SK-N-SH (cell line): ENCODE results near the gene LILRB3. TPM values are rescaled to one million over a fixed set of nuclear protein-coding genes. Genes with fewer than 3 reads are reported as not detected.

Experiments
- CTCF ChIA-PET: fragments of 300-600, 350-600 bp; formaldehyde crosslinking; extraction: SDS; loops from one replicate; lab custom pipeline; 2021; lab: Yijun Ruan, JAX
- POLR2A ChIA-PET: fragments of 350-600 bp; sonication (Branson Sonifier 250); formaldehyde crosslinking; extraction: SDS; loops from one replicate; lab custom pipeline; 2020; ENCODE audit warnings: antibody characterized with exemption, inconsistent platforms; lab: Yijun Ruan, JAX
- DNase-seq: peaks from one replicate; pipeline ENCODE4 v3.0.0; 2012
- H2AFZ ChIP-seq: fragments of 200-600 bp; sonication (generic); 2 replicates; pipeline ENCODE4 v1.8.1; 2016; ENCODE audit warnings: antibody characterized with exemption, mild to moderate bottlenecking, low read depth
- H3F3A ChIP-seq: fragments of 200-600 bp; sonication (generic); replicated peaks from 2 replicates; pipeline ENCODE3; 2016; ENCODE audit warnings: antibody characterized with exemption, mild to moderate bottlenecking; ENCODE audit not compliant: insufficient read depth
- H3K27ac ChIP-seq, 2 experiments: fragments of 200-500 bp in 1 of 2; fragments of 200-600 bp in 1 of 2; sonication (Bioruptor generic) in 1 of 2; sonication (generic), shearing (Covaris generic) in 1 of 2; 2 replicates each; pipeline versions ENCODE4 v1.5.1 to v1.6.1; 2014 to 2016; ENCODE audit warnings: low read depth in 2 of 2, inconsistent platforms in 1 of 2, low read length in 1 of 2, mild to moderate bottlenecking in 1 of 2, mixed read lengths in 1 of 2
- H3K27me3 ChIP-seq: fragments of 200-600 bp; sonication (generic), shearing (Covaris generic); 2 replicates; pipeline ENCODE4 v1.6.1; 2016; ENCODE audit warnings: mixed run types; ENCODE audit not compliant: insufficient read depth
- H3K36me3 ChIP-seq, 2 experiments: fragments of 200-500 bp in 1 of 2; fragments of 200-600 bp in 1 of 2; sonication (Bioruptor generic) in 1 of 2; sonication (generic) in 1 of 2; replicated peaks in 1 of 2; 2 replicates each; pipeline versions ENCODE3 to v1.5.1; 2014 to 2016; ENCODE audit warnings: low read length in 1 of 2, mild to moderate bottlenecking in 1 of 2; ENCODE audit not compliant: insufficient read depth in 2 of 2, control insufficient read depth in 1 of 2
- H3K4me1 ChIP-seq, 2 experiments: fragments of 200-500 bp in 1 of 2; fragments of 200-600 bp in 1 of 2; sonication (Bioruptor generic) in 1 of 2; sonication (generic), shearing (Covaris generic) in 1 of 2; 2 replicates each; pipeline versions ENCODE4 v1.5.1 to v1.6.1; 2014 to 2016; ENCODE audit warnings: low read depth in 1 of 2, low read length in 1 of 2, mixed run types in 1 of 2; ENCODE audit not compliant: insufficient read depth in 2 of 2, control insufficient read depth in 1 of 2
- H3K4me2 ChIP-seq: fragments of 200-600 bp; sonication (generic), shearing (Covaris generic); 2 replicates; pipeline ENCODE4 v1.6.1; 2017; ENCODE audit warnings: mixed run types
- H3K4me3 ChIP-seq, 2 experiments: fragments of 200-500 bp in 1 of 2; fragments of 200-600 bp in 1 of 2; sonication (Bioruptor generic) in 1 of 2; sonication (generic), shearing (Covaris generic) in 1 of 2; 2 replicates each; pipeline versions ENCODE4 v1.5.1 to v1.8.1; 2014 to 2016; ENCODE audit warnings: low read depth in 2 of 2, inconsistent platforms in 1 of 2, low read length in 1 of 2, mild to moderate bottlenecking in 1 of 2, mixed read lengths in 1 of 2, moderate library complexity in 1 of 2
- H3K79me2 ChIP-seq: fragments of 200-600 bp; sonication (generic); 2 replicates; pipeline ENCODE4 v1.8.1; 2017; ENCODE audit warnings: mild to moderate bottlenecking; ENCODE audit not compliant: insufficient read depth
- H3K9ac ChIP-seq: fragments of 200-600 bp; sonication (generic); 2 replicates; pipeline ENCODE4 v1.6.1; 2017; ENCODE audit warnings: mixed run types
- H3K9me2 ChIP-seq: fragments of 200-600 bp; sonication (generic); 2 replicates; pipeline ENCODE4 v1.6.1; 2017; ENCODE audit warnings: mixed run types
- H3K9me3 ChIP-seq: fragments of 200-600 bp; sonication (generic); 2 replicates; pipeline ENCODE4 v1.6.1; 2017; ENCODE audit warnings: mixed run types, mild to moderate bottlenecking, moderate library complexity
- H4K20me1 ChIP-seq: fragments of 200-600 bp; sonication (generic); 2 replicates; pipeline ENCODE4 v1.6.1; 2017; ENCODE audit warnings: mild to moderate bottlenecking, mixed run types; ENCODE audit not compliant: insufficient read depth
- EZH2phosphoT487 ChIP-seq: fragments of 200-600 bp; sonication (generic); IDR thresholded peaks from 2 replicates; pipeline ENCODE4 v1.6.1; 2017; ENCODE audit warnings: low read depth, mixed run types, mild to moderate bottlenecking, antibody characterized with exemption, moderate library complexity, borderline replicate concordance
- FOSL2 ChIP-seq: IDR thresholded peaks from 2 replicates; pipeline ENCODE4 v1.4.0; 2012; ENCODE audit warnings: low read depth, mild to moderate bottlenecking, moderate library complexity, borderline replicate concordance
- FOXJ3 ChIP-seq: sonication (generic); formaldehyde crosslinking; IDR thresholded peaks from 2 replicates; pipeline ENCODE4 v1.5.1; 2020; ENCODE audit warnings: mild to moderate bottlenecking, missing genetic modification reagents
- IRF3 ChIP-seq: fragments of 150-350 bp; IDR thresholded peaks from 2 replicates; pipeline ENCODE4 v1.6.1; 2016; ENCODE audit warnings: mild to moderate bottlenecking, low read depth, low read length
- JUND ChIP-seq: IDR thresholded peaks from 2 replicates; pipeline ENCODE4 v1.4.0; 2012
- MEF2A ChIP-seq: IDR thresholded peaks from 2 replicates; pipeline ENCODE4 v1.4.0; 2012; ENCODE audit warnings: low read depth, borderline replicate concordance
- MXI1 ChIP-seq: IDR thresholded peaks from 2 replicates; pipeline ENCODE4 v1.6.1; 2012; ENCODE audit warnings: mild to moderate bottlenecking, low read depth, low read length, improper control_type of control experiment
- NFIC ChIP-seq: IDR thresholded peaks from 2 replicates; pipeline ENCODE4 v1.4.0; 2012; ENCODE audit warnings: borderline replicate concordance
- NRF1 ChIP-seq: IDR thresholded peaks from 2 replicates; pipeline ENCODE4 v1.6.1; 2012; ENCODE audit warnings: low read depth, mild to moderate bottlenecking, low read length
- PBX3 ChIP-seq: IDR thresholded peaks from 2 replicates; pipeline ENCODE4; 2012
- POLR2AphosphoS5 ChIP-seq: IDR thresholded peaks from 2 replicates; pipeline ENCODE4 v1.6.1; 2012; ENCODE audit warnings: low read depth, low read length
- RAD21 ChIP-seq: IDR thresholded peaks from 2 replicates; pipeline ENCODE4 v1.6.1; 2012; ENCODE audit warnings: mild to moderate bottlenecking, low read length
- RCOR1 ChIP-seq: fragments of 150-350 bp; IDR thresholded peaks from 2 replicates; pipeline ENCODE4 v1.6.1; 2017; ENCODE audit warnings: antibody characterized with exemption, low read length
- RFX5 ChIP-seq: IDR thresholded peaks from 2 replicates; pipeline ENCODE4 v1.6.1; 2012; ENCODE audit warnings: mild to moderate bottlenecking, improper control_type of control experiment, low read length
- SMC3 ChIP-seq: IDR thresholded peaks from 2 replicates; pipeline ENCODE4 v1.6.1; 2012; ENCODE audit warnings: low read depth, low read length, improper control_type of control experiment
- TEAD4 ChIP-seq: IDR thresholded peaks from 2 replicates; pipeline ENCODE4 v1.4.0; 2012; ENCODE audit warnings: mild to moderate bottlenecking, borderline replicate concordance; ENCODE audit not compliant: insufficient read depth
- USF2 ChIP-seq: fragments of 150-350 bp; IDR thresholded peaks from 2 replicates; pipeline ENCODE4 v1.6.1; 2017; ENCODE audit warnings: antibody characterized with exemption, low read length, low read depth, borderline replicate concordance
- YY1 ChIP-seq: IDR thresholded peaks from 2 replicates; pipeline ENCODE4 v1.4.0; 2012; ENCODE audit warnings: low read depth, mild to moderate bottlenecking
- WGBS: methylation state at CpG from one replicate; pipeline ENCODE4 v1.1.6; 2017; ENCODE audit warnings: low lambda C conversion rate; 5-methylcytosine and 5-hydroxymethylcytosine counted together
- polyA plus RNA-seq, 3 experiments: library from polyadenylated mRNA; depleted of rRNA; stranded (reverse); fragments of >200 nt; gene quantifications; 2 replicates each; pipeline ENCODE4 v1.2.3, GENCODE V29; 2012

The LILRB3 gene
- polyA plus RNA-seq, 1 of the 3 experiments (the other 2 are of a cell fraction): not detected

GRCh38 chr19:54197121-54197520 is 25.7 kb downstream of the LILRB3 start:
- no peaks in the 10 kb centered on the region for H3K9me3 ChIP-seq
- TF ChIP-seq FOXJ3 (CRISPR knock-in tag) (no peak), EZH2phosphoT487 (no peak), TEAD4 (no peak), NRF1 (no peak), MXI1 (no peak), RAD21 (no peak), YY1 (no peak), RCOR1 (no peak), MEF2A (no peak), PBX3 (no peak), NFIC (no peak), POLR2AphosphoS5 (no peak), JUND (no peak), FOSL2 (no peak), USF2 (no peak), IRF3 (no peak), RFX5 (no peak), SMC3 (no peak)
- peaks cover 3% of the 10 kb centered on the region for H3F3A ChIP-seq
- peaks cover 16 to 33% of the 10 kb centered on the region in 2 experiments for H3K36me3 ChIP-seq
- H3K27me3 ChIP-seq: no peaks in the 10 kb centered on the region
- ChIA-PET CTCF (no interaction called here), POLR2A (no interaction called here)
- H3K27ac ChIP-seq: no peak overlapping the region
- WGBS: 90% methylated on average over 3 of the region's 3 CpGs
- no peak for DNase-seq
- H3K9me2 ChIP-seq: no peaks in the 10 kb centered on the region
- H3K4me3 ChIP-seq: no peak overlapping the region
- peaks cover 42% of the 10 kb centered on the region for H3K79me2 ChIP-seq
- H3K4me1 ChIP-seq: peaks cover 7 to 12% of the 10 kb centered on the region in 2 experiments; a peak in 3 of 4 replicates
- peaks cover 12% of the 10 kb centered on the region for H4K20me1 ChIP-seq
- no peak overlapping the region for H3K4me2 ChIP-seq
- no peak overlapping the region for H2AFZ ChIP-seq
- H3K9ac ChIP-seq: no peak overlapping the region
